GM12874 (cell line): Measurements from ENCODE around the gene FAR1.

ENCODE experiments used
- TF ChIP-seq, protein P1 (sequence below): IDR thresholded peaks from 2 replicates; pipeline ENCODE4 v1.5.1; 2011; ENCODE audit warnings: low read depth, mild to moderate bottlenecking, control low read depth, low read length, moderate library complexity; ENCODE audit not compliant: insufficient read depth

Gene FAR1

DNA sequence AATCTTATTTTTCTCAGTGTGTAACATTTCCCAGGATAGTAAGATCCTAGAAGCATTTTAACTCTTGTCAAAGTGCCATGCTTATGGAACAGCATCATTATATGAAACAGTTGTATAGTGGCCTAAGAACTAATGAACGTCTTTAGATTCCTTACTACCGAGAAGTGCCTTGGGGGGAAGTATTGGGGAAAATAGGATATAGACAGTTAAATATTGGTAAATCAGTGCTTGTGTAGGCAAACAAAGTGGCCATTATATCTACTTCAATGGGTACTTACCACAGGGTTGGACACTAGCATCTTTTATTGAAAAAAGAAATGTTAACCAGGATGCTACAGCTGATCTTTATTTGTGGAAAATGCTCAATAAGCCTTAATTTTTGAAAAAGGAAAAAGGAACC is 11.3 kb downstream of the FAR1 start:
- TF ChIP-seq, protein P1, sequence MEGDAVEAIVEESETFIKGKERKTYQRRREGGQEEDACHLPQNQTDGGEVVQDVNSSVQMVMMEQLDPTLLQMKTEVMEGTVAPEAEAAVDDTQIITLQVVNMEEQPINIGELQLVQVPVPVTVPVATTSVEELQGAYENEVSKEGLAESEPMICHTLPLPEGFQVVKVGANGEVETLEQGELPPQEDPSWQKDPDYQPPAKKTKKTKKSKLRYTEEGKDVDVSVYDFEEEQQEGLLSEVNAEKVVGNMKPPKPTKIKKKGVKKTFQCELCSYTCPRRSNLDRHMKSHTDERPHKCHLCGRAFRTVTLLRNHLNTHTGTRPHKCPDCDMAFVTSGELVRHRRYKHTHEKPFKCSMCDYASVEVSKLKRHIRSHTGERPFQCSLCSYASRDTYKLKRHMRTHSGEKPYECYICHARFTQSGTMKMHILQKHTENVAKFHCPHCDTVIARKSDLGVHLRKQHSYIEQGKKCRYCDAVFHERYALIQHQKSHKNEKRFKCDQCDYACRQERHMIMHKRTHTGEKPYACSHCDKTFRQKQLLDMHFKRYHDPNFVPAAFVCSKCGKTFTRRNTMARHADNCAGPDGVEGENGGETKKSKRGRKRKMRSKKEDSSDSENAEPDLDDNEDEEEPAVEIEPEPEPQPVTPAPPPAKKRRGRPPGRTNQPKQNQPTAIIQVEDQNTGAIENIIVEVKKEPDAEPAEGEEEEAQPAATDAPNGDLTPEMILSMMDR: no peak

DNA sequence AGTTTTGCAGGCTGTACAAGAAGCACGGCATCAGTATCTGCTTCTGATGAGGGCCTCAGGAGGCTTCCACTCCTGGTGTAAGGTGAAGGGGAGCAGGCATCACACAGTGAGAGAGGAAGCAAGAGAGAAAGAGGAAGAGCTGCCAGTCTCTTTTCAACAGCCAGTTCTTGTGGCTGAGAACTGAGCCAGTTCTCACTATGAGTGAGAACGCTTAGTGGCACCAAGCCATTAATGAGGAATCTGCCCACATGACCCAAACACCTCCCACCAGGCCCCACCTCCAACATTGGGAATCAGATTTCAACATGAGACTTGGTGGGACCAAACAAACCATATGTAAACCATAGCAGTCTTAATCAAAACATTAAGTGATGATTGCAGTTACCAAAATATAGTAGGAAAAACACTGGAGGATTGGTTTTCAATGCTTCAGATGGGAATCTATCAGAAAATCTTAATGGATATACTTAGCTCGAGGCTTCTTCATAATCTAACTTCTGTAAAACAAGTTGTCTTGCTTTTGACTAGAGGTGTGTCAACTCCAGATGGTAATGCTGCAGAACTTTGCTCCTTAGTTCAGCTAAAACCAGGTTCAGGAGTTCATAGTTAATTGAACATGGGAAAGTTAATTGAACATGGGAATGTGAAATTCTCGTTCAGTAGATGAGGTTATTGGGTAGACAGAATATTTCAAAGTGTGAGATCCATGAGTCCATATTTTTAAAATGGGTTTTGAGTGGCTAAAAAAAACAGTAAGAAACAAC is 12.2 kb downstream of the FAR1 start:
- TF ChIP-seq, protein P1: no peak

DNA sequence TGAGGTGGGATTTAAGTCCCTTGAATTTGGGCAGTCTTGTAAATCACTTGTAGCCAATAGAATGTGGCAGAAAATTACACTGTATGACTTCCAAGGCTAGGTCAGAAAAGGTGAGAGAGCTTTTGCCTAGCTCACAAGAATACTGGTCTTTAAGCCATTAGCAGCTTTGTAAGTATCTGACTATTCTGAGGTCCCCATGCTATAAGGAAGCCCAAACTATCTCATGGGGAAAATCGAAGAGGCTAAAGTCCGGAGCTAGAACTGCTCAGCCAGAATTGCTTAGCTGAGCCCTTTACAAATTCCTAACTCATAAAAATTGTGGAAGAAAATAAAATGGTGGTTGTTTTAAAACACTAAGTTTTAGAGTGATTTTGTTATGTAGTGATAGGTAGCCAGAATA is 13.0 kb downstream of the FAR1 start:
- TF ChIP-seq, protein P1: no peak

DNA sequence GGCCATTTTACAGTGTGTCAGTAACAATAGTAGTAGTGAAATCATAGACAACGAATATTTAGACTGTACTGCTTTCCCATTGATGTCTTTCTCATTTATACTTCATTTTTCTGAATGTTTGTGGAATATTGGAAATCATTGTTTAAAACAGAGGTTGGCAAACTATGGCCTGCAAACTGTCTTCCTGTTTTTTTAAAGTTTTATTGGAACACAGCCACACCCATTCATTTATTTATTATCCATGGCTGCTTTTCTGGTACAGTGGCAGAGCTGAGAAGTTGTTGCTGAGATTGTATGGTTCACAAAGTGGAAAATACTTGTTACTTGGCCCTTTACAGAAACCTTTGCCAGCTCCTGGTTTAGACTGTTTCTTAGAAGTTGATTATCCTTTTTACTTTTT is 13.7 kb downstream of the FAR1 start:
- TF ChIP-seq, protein P1: no peak

DNA sequence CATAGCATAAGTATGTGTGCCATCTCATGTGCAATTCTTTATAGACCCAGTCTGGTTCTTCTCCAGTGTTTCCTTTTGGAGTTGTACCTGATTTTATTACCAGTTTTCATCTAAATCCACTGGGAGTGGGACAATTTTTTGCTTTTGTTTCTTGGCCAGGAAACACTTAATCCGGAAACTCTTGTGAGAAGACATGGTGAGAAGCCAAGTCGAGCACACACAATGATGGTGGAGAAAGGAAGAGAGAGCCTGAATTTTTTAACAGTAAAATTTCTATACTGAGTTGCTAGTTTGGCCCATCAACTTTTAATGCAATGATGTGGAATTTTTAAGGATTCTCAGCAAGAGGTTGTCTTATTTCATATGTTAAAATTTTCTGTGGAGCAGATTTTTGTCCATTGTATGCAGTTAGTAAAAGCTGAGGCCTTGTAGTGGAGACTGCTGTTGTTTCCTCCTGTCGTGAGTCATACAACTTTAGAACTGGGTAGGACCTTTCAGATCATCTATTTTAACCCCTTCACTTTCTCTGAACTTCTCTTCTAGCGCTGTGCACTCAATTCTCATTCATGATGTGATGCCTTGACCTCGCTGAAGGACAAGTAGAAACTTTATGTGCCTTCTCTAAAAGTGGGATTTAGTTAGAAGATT is 17.1 kb downstream of the FAR1 start:
- TF ChIP-seq, protein P1: no peak

DNA sequence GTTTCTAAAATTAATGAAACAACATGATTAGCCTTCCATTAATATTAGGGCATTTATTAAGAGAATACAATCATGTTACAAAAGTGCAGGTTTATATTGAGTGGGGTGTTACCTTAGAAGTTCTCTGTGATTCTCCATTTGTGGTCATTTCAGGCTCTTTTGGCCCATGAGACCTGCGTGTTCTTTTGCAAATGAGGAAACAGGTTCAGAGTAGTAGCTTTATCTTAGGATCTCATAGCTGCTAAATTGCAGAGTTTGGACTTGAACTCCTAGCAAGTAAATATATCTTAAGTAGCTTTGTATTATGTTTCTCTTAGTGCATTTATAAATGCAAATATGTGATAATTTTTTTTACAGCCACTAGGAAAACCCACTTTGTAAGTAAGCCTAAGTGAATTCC is 18.3 kb downstream of the FAR1 start:
- TF ChIP-seq, protein P1: no peak

DNA sequence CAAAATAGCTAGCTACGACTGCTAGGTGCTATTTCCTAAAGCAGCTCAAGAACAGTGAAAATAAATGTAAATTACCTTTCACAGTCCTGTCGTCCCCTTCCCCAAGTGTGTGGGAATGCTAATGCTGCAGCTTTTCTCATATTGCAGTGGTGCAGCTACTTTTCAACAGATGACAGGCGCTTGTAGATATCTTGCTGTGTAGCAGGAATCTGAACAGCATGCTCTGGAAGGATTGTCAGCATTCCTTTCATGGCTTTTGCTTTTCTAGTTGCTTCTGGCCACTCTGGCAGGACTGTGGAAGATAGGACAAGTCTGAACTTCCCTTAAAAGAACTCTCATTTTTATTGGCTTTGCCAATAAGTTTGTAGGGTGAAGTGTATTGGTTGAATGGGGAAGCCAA is 18.8 kb downstream of the FAR1 start:
- TF ChIP-seq, protein P1: no peak
